Right renal cortex interstitium (tissue), 3 donors: ENCODE results near the gene EIF4G1. TPM values are rescaled to one million over a fixed set of nuclear protein-coding genes. Genes with fewer than 3 reads are reported as not detected.
"Not testable (repeated sequence)": the region's sequence is repeated elsewhere in the genome, so short reads cannot be mapped to it uniquely, and the experiment has no call there.

Experiments
- DNase-seq, 3 donors: peaks; one replicate each; pipeline ENCODE4 v3.0.0-alpha.2; 2013; ENCODE audit warnings: low read depth in 3 of 3, low spot score in 2 of 3
- polyA plus RNA-seq, 3 donors: library from polyadenylated mRNA; unstranded; fragments of 120-200 nt; gene quantifications; one replicate each; pipeline ENCODE4 v1.2.1, GENCODE V29; 2013; ENCODE audit not compliant: insufficient read length in 3 of 3

Gene EIF4G1, protein sequence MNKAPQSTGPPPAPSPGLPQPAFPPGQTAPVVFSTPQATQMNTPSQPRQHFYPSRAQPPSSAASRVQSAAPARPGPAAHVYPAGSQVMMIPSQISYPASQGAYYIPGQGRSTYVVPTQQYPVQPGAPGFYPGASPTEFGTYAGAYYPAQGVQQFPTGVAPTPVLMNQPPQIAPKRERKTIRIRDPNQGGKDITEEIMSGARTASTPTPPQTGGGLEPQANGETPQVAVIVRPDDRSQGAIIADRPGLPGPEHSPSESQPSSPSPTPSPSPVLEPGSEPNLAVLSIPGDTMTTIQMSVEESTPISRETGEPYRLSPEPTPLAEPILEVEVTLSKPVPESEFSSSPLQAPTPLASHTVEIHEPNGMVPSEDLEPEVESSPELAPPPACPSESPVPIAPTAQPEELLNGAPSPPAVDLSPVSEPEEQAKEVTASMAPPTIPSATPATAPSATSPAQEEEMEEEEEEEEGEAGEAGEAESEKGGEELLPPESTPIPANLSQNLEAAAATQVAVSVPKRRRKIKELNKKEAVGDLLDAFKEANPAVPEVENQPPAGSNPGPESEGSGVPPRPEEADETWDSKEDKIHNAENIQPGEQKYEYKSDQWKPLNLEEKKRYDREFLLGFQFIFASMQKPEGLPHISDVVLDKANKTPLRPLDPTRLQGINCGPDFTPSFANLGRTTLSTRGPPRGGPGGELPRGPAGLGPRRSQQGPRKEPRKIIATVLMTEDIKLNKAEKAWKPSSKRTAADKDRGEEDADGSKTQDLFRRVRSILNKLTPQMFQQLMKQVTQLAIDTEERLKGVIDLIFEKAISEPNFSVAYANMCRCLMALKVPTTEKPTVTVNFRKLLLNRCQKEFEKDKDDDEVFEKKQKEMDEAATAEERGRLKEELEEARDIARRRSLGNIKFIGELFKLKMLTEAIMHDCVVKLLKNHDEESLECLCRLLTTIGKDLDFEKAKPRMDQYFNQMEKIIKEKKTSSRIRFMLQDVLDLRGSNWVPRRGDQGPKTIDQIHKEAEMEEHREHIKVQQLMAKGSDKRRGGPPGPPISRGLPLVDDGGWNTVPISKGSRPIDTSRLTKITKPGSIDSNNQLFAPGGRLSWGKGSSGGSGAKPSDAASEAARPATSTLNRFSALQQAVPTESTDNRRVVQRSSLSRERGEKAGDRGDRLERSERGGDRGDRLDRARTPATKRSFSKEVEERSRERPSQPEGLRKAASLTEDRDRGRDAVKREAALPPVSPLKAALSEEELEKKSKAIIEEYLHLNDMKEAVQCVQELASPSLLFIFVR (N-terminal part only)
- polyA plus RNA-seq, result 100 to 1,000 TPM; 167 to 181 (median 171) TPM

DNA sequence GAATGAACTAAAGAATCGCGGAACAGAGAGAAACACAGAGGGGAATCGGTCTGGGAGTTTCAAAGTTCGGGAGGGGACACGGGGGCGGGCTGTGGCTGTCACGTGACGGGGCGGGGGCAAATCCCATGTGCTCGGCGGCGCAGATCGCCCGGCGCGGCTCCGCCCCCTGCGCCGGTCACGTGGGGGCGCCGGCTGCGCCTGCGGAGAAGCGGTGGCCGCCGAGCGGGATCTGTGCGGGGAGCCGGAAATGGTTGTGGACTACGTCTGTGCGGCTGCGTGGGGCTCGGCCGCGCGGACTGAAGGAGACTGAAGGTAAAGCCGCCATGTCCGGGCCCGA, at the start of gene EIF4G1:
Gene EIF4G1, plus strand, starts transcription at position 244 of the 337 bp plus-strand sequence. CDS start 1,191 bp downstream, outside the sequence.
- peak in 2 of 3 donors; percentile 70 to 83 for DNase-seq

GRCh38 chr3:184267249-184267648, 47.2 kb upstream of the EIF4G1 start:
- DNase-seq, result not testable (repeated sequence)

- no peak for DNase-seq
These were observed 42.1 kb upstream of the EIF4G1 start for GRCh38 chr3:184272269-184272668.

GRCh38 chr3:184275381-184275701, 39.1 kb upstream of the EIF4G1 start:
- DNase-seq, result no peak

DNA sequence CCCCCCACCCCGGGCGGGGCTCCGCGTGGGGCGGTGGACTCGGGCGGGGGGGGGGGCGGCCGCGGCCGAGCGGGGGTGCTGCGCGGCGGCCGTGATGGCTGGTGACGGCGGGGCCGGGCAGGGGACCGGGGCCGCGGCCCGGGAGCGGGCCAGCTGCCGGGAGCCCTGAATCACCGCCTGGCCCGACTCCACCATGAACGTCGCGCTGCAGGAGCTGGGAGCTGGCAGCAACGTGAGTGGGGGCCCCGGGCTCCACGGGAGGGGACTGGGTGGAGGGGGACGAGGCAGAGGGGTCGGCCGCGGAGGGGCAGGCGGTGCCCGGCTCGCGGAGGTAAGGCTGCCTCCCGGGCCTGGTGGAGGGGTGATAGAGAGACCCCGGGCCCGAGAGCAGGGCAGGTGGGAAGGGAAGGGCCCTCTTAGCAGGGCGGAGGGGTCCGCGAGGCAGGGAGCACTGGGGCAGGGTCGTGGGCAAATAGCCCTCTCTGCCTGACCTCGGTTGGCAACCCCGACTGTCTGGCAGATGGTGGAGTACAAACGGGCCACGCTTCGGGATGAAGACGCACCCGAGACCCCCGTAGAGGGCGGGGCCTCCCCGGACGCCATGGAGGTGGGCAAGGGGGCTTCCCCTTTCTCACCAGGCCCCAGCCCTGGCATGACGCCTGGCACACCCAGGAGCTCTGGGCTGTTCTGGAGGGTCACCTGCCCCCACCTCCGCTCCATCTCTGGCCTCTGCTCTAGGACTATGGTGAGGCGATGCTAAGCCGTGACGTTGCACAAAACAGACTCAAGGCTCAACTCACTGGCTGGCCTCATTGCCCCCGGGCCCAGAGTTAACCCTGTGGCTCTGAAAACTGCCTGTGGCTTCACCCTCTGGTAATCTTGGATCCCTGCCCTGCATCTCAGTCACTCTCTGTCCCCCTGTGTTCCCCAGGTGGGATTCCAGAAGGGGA, 38.2 kb upstream of the EIF4G1 start, which contains the start of gene ECE2:
Gene ECE2, plus strand, starts transcription at position 62 of the 950 bp plus-strand sequence. Its CDS starts 132 bp downstream, at position 194.
- no peak for DNase-seq

DNA sequence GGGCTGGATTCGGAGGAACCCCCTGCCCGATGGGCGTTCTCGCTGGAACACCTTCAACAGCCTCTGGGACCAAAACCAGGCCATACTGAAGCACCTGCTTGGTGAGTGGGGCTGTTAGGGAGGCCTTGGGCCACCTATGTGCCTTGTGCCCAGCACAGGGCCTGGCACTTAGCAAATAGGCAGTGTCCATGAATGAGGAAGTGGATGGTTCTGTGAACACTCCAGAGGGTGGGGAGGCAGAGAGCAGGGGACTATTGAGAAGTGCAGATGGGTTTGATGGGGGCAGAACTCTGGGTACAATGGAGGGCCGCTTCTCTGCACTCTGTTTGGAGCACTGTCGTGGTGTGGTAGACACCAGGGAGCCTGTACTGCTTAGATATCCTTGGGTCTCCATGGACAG, 37.0 kb upstream of the EIF4G1 start:
- DNase-seq, result no peak

DNA sequence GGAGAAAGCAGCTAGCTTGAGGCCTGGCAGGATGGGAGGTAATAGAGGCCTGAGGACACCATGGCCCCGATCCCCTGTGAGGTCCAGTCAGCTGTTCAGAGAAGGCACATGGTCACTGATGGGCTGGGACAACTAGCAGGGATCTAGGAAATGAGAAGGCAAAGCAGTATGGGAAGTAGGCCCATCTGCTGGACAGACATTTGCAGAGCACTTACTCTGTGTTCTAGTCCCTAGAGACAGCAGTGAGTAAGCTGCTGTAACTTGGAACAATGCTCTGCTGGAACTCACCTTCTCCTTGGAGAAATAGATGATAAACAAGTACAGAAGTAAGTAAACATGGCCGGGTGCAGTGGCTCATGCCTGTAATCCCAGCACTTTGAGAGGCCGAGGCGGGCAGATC, 31.5 kb upstream of the EIF4G1 start:
- DNase-seq, result no peak

GRCh38 chr3:184283681-184284080, 30.7 kb upstream of the EIF4G1 start:
- DNase-seq, result no peak

DNA sequence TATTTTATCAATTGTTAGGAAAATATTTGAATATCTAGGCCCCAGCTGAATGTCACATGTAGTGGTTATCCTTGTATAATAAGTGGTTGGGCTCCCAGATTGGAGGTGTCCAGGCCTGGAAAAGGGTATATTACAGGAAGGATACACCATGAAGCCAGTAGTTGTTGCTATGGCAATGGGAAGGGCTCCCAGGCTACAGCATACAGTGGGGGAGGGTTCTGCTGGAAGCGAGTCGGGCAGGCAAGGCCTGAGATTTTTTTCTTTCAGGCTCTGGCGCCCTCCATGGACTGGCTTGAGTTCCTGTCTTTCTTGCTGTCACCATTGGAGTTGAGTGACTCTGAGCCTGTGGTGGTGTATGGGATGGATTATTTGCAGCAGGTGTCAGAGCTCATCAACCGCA, 29.7 kb upstream of the EIF4G1 start:
- DNase-seq, result peak in 1 of 3 donors; percentile 55

GRCh38 chr3:184289426-184289938, 24.9 kb upstream of the EIF4G1 start:
- DNase-seq, result no peak

DNA sequence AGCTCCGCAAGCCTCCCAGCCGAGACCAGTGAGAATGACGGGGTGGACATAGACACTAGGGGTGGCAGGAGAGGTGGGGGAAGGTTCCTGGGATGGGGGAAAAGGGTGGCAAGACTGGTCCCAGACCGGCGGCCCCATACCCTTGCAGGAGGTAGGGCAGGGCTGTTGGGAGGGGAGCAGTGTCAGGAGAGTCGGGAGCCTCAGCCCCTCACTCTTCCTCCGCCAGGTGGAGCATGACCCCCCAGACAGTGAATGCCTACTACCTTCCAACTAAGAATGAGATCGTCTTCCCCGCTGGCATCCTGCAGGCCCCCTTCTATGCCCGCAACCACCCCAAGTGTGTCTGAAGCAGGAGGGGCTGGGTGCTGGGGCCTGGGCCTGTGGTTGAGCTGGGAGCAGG, 24.1 kb upstream of the EIF4G1 start:
- no peak for DNase-seq

GRCh38 chr3:184291044-184291737, 23.2 kb upstream of the EIF4G1 start:
- no peak for DNase-seq

DNA sequence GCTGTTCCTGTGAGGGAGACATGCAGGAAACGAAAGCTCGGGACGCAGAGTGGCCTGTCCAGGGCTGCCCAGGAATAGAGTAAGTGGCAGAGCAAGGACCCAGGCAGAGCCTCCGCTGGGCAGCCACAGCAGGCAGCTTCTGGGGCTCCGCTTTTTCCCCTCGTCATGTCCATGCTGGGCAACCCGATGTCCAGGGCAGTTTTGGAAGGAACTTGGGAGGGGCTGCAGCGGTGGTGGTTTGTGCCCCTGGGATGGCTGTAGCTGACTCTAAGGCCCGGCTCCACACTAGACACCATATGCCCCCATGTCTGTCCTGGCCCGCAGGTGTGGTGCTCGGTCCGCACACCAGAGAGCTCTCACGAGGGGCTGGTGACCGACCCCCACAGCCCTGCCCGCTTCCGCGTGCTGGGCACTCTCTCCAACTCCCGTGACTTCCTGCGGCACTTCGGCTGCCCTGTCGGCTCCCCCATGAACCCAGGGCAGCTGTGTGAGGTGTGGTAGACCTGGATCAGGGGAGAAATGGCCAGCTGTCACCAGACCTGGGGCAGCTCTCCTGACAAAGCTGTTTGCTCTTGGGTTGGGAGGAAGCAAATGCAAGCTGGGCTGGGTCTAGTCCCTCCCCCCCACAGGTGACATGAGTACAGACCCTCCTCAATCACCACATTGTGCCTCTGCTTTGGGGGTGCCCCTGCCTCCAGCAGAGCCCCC, 22.5 kb upstream of the EIF4G1 start:
- DNase-seq, result no peak

- no peak for DNase-seq
These were observed 18.6 kb upstream of the EIF4G1 start for GRCh38 chr3:184295771-184296170.

- DNase-seq, result no peak
These were observed 17.8 kb upstream of the EIF4G1 start for GRCh38 chr3:184296616-184297015.

DNA sequence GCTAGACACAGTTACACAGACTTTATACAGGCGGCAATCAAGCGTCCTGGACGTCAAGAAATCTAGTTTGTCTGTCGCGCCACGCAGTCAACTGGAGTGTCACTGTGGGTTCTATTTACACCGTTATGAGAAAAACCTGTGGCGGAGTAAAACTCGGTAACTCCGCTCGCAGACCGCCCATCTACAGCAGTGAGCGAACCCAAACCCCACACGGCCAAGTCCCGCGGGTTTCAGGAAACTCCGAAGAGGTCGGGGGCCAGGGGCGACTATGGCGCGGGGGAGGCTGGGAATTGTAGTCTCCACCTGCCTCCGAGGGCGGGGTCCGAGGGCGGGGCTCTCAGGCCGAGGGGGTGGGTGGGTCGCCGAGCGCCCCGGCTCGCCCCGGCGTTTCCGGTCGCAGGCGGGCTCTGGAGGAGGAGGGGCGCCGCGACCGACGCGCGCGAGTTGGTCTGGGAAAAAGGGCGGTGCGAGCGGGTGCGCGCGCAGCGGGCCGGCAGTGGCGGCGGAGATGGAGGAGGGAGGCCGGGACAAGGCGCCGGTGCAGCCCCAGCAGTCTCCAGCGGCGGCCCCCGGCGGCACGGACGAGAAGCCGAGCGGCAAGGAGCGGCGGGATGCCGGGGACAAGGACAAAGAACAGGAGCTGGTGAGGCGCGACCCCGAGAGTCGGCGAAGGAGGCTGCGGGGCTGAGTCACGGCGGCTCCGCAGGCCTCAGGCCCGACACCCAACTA, 15.5 kb upstream of the EIF4G1 start, which contains the start of gene PSMD2:
Gene PSMD2, plus strand, starts transcription at position 483 of the 729 bp plus-strand sequence. Its CDS starts 26 bp downstream, at position 509.
- peak; percentile 82 to 95 (median 94) for DNase-seq
